HUES64 (cell line): Measurements from ENCODE around the gene VWA5A.
A peak's percentile ranks its signal among the peaks of the same experiment; 100 is the strongest.

Source experiments
- H3K27ac ChIP-seq: 2 replicates; pipeline ENCODE4 v1.7.0; 2013; ENCODE audit warnings: low read depth, low read length, inconsistent platforms
- H3K27me3 ChIP-seq: 2 replicates; pipeline ENCODE4 v1.6.1; 2013; ENCODE audit warnings: mild to moderate bottlenecking, low read length; ENCODE audit not compliant: insufficient read depth
- H3K36me3 ChIP-seq: 2 replicates; pipeline ENCODE4 v1.6.1; 2013; ENCODE audit warnings: mild to moderate bottlenecking, low read length; ENCODE audit not compliant: insufficient read depth
- H3K4me1 ChIP-seq: 2 replicates; pipeline ENCODE4 v1.6.1; 2013; ENCODE audit warnings: mild to moderate bottlenecking, low read length, moderate library complexity; ENCODE audit not compliant: insufficient read depth
- H3K4me3 ChIP-seq: 2 replicates; pipeline ENCODE4 v1.5.1; 2013; ENCODE audit warnings: mild to moderate bottlenecking, low read length, moderate library complexity
- H3K9ac ChIP-seq: 2 replicates; pipeline ENCODE4 v1.6.1; 2013; ENCODE audit warnings: mild to moderate bottlenecking, low read depth, low read length
- H3K9me3 ChIP-seq: 2 replicates; pipeline ENCODE4 v1.6.1; 2013; ENCODE audit warnings: low read depth, low read length; ENCODE audit not compliant: insufficient read depth
- WGBS: fragments of 150-250, 120-280 bp; methylation state at CpG from one replicate; pipeline ENCODE4 v1.1.7; 2013; ENCODE audit warnings: missing lambda C conversion rate; 5-methylcytosine and 5-hydroxymethylcytosine counted together

VWA5A gene

GRCh38 chr11:124096364-124096763 is 18.9 kb upstream of the VWA5A start:
- no peaks in the 10 kb centered on the region for H3K36me3 ChIP-seq
- no peak overlapping the region for H3K9ac ChIP-seq
- no peak overlapping the region for H3K4me3 ChIP-seq
- H3K27ac ChIP-seq: no peak overlapping the region
- H3K4me1 ChIP-seq: 0 out of 2 replicates have a peak, but pooled peaks cover 4% of the 10 kb centered on the region
- no peaks in the 10 kb centered on the region for H3K27me3 ChIP-seq
- 92% methylated on average over 4 of the region's 5 CpGs for WGBS
- no peaks in the 10 kb centered on the region for H3K9me3 ChIP-seq

DNA sequence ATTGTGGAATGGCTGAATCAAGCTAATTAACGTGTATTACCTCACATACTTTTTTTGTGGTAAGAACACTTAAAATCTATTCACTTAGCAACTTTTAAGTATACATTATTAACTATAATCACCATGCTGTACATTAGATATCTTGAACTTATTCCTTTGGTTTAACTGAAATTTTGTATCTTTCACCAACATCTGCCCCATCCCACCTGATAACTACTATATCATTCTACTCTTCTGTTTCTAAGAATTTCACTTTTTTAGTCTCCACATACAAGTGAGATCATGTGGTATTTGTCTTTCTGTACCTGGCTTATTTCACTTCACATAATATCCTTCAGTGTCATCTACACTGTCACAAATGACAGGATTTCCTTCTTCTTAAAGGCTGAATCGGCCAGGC is 17.1 kb upstream of the VWA5A start:
- H3K4me1 ChIP-seq: 0 out of 2 replicates have a peak, but pooled peaks cover 4% of the 10 kb centered on the region
- no peaks in the 10 kb centered on the region; the same call in 1 of the 2 replicates for H3K27me3 ChIP-seq
- H3K9ac ChIP-seq: no peak overlapping the region
- H3K4me3 ChIP-seq: no peak overlapping the region
- no peak overlapping the region for H3K27ac ChIP-seq
- H3K9me3 ChIP-seq: no peaks in the 10 kb centered on the region
- H3K36me3 ChIP-seq: no peaks in the 10 kb centered on the region
- WGBS: 93% methylated on average over 1 of the region's 2 CpGs

DNA sequence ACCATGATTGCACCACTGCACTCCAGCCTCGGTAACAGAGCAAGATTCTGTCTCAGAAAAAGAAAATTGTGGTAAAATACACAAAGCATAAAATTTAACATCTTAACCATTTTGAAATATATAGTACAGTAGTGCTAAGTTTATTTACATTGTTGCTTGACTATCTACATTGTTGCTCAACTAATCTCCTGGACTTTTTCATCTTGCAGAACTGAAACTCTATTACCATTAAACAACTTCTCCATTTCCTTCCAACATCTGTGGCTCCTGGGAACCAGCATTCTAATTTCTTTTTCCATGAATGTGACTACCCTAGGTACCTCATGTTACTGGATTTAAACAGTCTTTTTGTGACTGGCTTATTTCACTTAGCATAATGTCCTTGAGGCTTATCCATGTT is 13.5 kb upstream of the VWA5A start:
- H3K27ac ChIP-seq: no peak overlapping the region
- H3K4me1 ChIP-seq: no peaks in the 10 kb centered on the region
- no peaks in the 10 kb centered on the region for H3K9me3 ChIP-seq
- no peak overlapping the region for H3K4me3 ChIP-seq
- WGBS: 100% methylated on average over 1 of the region's 1 CpG
- H3K27me3 ChIP-seq: no peaks in the 10 kb centered on the region; the same call in 1 of the 2 replicates
- H3K9ac ChIP-seq: no peak overlapping the region
- H3K36me3 ChIP-seq: no peaks in the 10 kb centered on the region

DNA sequence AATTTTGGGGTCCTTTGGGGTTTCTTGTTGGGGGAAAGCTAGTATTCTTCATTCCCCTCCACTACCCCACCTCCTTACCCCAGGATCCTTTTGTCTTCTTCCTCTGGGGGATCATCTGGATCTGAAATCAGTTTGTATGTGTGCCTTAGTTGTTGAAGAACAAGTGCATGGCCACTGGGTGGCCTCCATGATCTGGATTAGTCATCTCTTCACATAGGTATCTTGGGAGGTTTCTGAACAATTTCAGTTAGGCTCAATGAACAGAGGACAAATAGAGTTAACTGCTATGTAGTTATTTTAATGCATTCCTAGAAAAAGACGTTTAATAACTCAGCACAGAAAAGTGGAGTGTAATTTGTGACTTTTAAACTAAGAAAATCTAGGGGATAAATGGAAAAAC is 7.1 kb upstream of the VWA5A start:
- WGBS: 40% methylated on average over 1 of the region's 1 CpG
- no peaks in the 10 kb centered on the region for H3K27me3 ChIP-seq
- H3K9me3 ChIP-seq: no peaks in the 10 kb centered on the region
- H3K4me1 ChIP-seq: no peaks in the 10 kb centered on the region
- no peak overlapping the region for H3K9ac ChIP-seq
- H3K36me3 ChIP-seq: no peaks in the 10 kb centered on the region
- no peak overlapping the region for H3K4me3 ChIP-seq
- H3K27ac ChIP-seq: no peak overlapping the region

DNA sequence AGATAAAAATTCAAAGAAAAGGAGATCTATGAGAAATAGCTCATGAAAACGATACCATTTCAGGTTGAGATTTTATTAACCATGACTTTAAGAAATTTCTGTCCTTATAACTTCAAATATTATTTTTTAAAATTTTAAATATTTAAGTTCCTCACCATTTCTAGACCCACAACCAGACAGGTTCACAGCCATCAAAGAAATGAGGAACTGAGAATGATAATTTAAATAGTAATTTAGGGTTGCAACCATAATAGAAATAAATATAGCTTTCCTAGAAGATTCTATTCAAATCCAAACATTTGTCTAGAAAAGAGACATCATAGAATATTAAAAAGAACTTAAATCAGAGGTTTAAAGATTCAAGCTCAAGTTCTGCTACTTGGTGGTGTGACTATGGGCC is 5.9 kb upstream of the VWA5A start:
- no peak overlapping the region for H3K4me3 ChIP-seq
- H3K9me3 ChIP-seq: no peaks in the 10 kb centered on the region
- no peaks in the 10 kb centered on the region for H3K36me3 ChIP-seq
- no peak overlapping the region for H3K9ac ChIP-seq
- H3K27ac ChIP-seq: no peak overlapping the region
- H3K27me3 ChIP-seq: no peaks in the 10 kb centered on the region
- no peaks in the 10 kb centered on the region for H3K4me1 ChIP-seq
- WGBS: no CpG with 5 or more reads among the region's 1 CpG

DNA sequence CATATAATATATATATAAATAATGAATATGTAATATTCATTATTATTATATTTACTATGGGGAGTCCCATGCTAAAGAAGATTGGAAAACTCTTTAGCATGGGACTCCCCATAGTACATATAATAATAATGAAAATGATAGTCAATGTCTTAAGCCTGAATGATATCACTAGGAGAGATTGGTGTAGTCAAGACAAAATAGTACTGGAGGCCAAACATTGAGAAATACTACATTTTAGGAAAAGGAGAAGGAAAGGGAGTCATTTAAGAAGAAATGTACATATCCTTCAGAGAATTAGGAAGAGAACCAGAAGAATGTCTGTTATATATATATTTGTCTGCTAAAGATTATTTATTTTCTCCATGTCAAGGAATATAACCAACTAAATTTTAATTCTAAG is 5.0 kb upstream of the VWA5A start:
- no peaks in the 10 kb centered on the region for H3K9me3 ChIP-seq
- H3K9ac ChIP-seq: no peak overlapping the region
- no peak overlapping the region for H3K4me3 ChIP-seq
- H3K36me3 ChIP-seq: no peaks in the 10 kb centered on the region
- H3K27me3 ChIP-seq: no peaks in the 10 kb centered on the region
- peaks cover 6% of the 10 kb centered on the region for H3K4me1 ChIP-seq
- no peak overlapping the region for H3K27ac ChIP-seq

- no peaks in the 10 kb centered on the region for H3K9me3 ChIP-seq
- peaks cover 16% of the 10 kb centered on the region for H3K36me3 ChIP-seq
- no peak overlapping the region for H3K4me3 ChIP-seq
- no peak overlapping the region for H3K9ac ChIP-seq
- 78% methylated on average over 4 of the region's 4 CpGs for WGBS
- peaks cover 6% of the 10 kb centered on the region for H3K4me1 ChIP-seq
- H3K27ac ChIP-seq: no peak overlapping the region
- H3K27me3 ChIP-seq: no peaks in the 10 kb centered on the region
Measured at GRCh38 chr11:124113890-124114289, 1.4 kb upstream of the VWA5A start.

DNA sequence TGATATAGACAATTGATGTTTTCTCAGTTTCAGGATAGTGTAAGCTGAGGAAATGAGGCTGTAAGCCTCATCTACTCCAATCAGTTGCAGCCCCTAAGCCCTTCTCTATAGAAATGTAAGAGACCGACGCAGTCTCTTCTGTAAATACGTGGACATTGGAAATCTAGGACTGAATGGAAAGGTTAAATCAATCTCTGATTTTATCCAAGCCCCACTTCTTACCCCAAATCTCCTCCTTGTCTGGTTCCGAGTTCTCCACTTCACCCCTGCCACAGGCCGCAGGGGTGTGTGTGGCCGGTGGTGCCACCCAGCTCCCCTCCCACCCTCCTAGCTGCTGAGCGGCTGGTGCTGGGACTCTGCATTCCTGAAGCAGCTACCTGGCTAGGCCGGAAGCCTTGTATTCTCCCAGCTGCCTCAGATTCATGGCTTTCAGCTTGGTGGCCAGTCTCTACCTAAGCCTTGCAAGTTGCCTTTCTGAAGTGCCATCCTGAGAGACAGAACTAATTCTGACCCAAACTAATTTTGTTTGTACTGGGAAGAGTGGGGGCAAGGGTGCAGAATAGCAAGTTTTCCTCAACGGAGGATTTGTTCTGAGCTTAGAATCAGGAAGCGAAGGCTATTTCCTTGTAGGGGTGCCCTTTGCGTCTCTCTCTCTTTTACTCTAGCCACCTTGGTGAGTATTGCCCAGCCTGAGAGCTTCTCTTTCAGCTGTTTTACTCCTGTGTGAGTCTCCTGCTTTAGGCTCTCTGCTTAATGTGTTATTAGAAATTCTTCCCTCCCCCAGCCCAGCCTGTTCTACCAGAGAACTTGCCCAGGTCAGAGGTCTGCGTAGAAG is 749 bp downstream of the VWA5A start:
- Histone ChIP-seq H3K4me3 (peak overlapping the region; percentile 59), H3K27me3 (no peaks in the 10 kb centered on the region), H3K36me3 (peaks cover 37% of the 10 kb centered on the region), H3K9me3 (no peaks in the 10 kb centered on the region), H3K27ac (no peak overlapping the region; the same call in 1 of the 2 replicates), H3K4me1 (peaks cover 6% of the 10 kb centered on the region), H3K9ac (no peak overlapping the region)
- 42% methylated on average over 12 of the region's 12 CpGs for WGBS

- WGBS: 90% methylated on average over 1 of the region's 2 CpGs
- peaks cover 6% of the 10 kb centered on the region for H3K4me1 ChIP-seq
- H3K9ac ChIP-seq: no peak overlapping the region
- peaks cover 64% of the 10 kb centered on the region for H3K36me3 ChIP-seq
- H3K27ac ChIP-seq: no peak overlapping the region
- no peaks in the 10 kb centered on the region for H3K27me3 ChIP-seq
- no peak overlapping the region for H3K4me3 ChIP-seq
- H3K9me3 ChIP-seq: no peaks in the 10 kb centered on the region
Measured at GRCh38 chr11:124119103-124119502, 3.9 kb downstream of the VWA5A start.

DNA sequence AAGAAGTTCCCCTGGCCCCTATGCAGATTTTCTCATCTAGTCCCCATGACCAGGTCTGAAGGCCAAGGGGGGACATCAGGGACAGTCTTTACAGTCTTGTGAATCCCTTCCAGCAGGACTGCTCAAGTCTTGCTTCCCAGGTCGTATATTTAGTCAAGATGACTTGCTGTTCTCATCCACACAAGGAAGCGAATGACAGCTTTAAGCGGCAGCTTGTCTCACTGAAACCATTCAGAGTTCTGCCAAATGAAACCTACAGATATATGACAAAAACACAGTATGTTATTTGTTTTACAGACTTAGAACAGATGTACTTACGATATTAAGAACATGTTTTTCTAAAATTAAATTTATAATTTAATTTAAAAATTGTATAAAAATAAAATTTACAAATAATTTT is 5.6 kb downstream of the VWA5A start:
- Histone ChIP-seq H3K9me3 (no peaks in the 10 kb centered on the region), H3K27me3 (no peaks in the 10 kb centered on the region), H3K27ac (no peak overlapping the region), H3K36me3 (peaks cover 73% of the 10 kb centered on the region), H3K4me1 (no peaks in the 10 kb centered on the region), H3K9ac (no peak overlapping the region), H3K4me3 (no peak overlapping the region)
- WGBS: 87% methylated on average over 3 of the region's 4 CpGs

GRCh38 chr11:124122123-124122522 is 6.9 kb downstream of the VWA5A start:
- Histone ChIP-seq H3K9ac (no peak overlapping the region), H3K4me1 (no peaks in the 10 kb centered on the region), H3K27me3 (no peaks in the 10 kb centered on the region), H3K9me3 (no peaks in the 10 kb centered on the region), H3K4me3 (no peak overlapping the region), H3K36me3 (peaks cover 73% of the 10 kb centered on the region), H3K27ac (no peak overlapping the region)
- WGBS: 100% methylated on average over 1 of the region's 1 CpG

- WGBS: 64% methylated on average over 2 of the region's 2 CpGs
- H3K27ac ChIP-seq: no peak overlapping the region
- H3K27me3 ChIP-seq: no peaks in the 10 kb centered on the region
- no peaks in the 10 kb centered on the region for H3K4me1 ChIP-seq
- no peak overlapping the region for H3K4me3 ChIP-seq
- peaks cover 60% of the 10 kb centered on the region for H3K36me3 ChIP-seq
- H3K9ac ChIP-seq: no peak overlapping the region
- H3K9me3 ChIP-seq: no peaks in the 10 kb centered on the region
Measured at GRCh38 chr11:124123622-124124021, 8.4 kb downstream of the VWA5A start.
